ENCODE data around the gene PCF11. TPM values are rescaled to one million over a fixed set of nuclear protein-coding genes. Genes with fewer than 3 reads are reported as not detected.

Gene PCF11
- total and polyA plus RNA-seq, 2 experiments from 2014 or later = 15.2 to 60.4 TPM

DNA sequence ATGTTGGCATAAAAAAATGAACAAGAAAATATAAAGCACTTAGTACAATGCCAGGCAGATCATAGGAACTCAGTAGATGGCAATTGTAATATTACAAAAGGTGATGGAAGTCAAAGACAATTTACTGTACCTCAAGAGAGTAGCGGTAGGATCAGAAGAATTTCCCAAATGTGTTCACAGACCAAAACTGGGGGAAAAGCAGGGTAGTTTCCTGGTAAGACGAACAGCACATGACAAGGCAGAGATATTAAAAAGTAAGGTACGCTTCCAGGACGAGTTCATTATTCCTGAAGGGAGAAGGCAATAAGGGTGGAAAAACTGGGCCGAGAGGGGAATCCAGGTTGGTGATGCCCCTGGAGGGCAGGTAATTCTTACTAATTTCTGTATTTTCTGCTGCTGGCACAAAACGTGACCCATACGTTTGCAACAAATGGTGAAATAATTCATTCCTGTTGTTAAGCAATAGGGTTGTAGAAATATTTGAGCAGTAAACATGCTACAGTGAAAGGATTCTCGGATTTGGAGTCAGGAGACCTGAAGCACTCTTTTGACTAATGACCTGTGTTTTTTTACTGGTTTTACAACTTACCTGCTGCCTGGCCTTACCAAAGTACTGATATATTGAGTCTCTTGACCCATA lies 35.8 kb downstream of the PCF11 start:
- Histone ChIP-seq H3K27me3 (no peaks in the 10 kb centered on the region), H3K36me3 (replicated peaks; ENCODE audit: insufficient read depth, low read depth) (no peaks in the 10 kb centered on the region), H3K9me3 (ENCODE audit: low read depth) (no peaks in the 10 kb centered on the region), H3K9me2 (replicated peaks; ENCODE audit: insufficient read depth) (no peaks in the 10 kb centered on the region), H3K4me2 (peak overlapping the region; percentile 93), H3K79me2 (peaks cover 46% of the 10 kb centered on the region), H4K20me1 (ENCODE audit: insufficient read depth, poor library complexity, severe bottlenecking) (no peaks in the 10 kb centered on the region), H3K4me3 (peak overlapping the region; percentile 91), H3K27ac (peak overlapping the region; percentile 98), H2AFZ (peak overlapping the region; percentile 88), H3K4me1 (ENCODE audit: insufficient read depth) (peaks cover 26% of the 10 kb centered on the region)
- TF ChIP-seq EZH2phosphoT487 (IDR thresholded peaks at IDR 0.05; ENCODE audit: low read depth, severe bottlenecking, unreplicated experiment) (no peak), EZH2 (IDR thresholded peaks at IDR 0.05; ENCODE audit: borderline replicate concordance) (no peak)
- TF ChIP-seq, protein P1, sequence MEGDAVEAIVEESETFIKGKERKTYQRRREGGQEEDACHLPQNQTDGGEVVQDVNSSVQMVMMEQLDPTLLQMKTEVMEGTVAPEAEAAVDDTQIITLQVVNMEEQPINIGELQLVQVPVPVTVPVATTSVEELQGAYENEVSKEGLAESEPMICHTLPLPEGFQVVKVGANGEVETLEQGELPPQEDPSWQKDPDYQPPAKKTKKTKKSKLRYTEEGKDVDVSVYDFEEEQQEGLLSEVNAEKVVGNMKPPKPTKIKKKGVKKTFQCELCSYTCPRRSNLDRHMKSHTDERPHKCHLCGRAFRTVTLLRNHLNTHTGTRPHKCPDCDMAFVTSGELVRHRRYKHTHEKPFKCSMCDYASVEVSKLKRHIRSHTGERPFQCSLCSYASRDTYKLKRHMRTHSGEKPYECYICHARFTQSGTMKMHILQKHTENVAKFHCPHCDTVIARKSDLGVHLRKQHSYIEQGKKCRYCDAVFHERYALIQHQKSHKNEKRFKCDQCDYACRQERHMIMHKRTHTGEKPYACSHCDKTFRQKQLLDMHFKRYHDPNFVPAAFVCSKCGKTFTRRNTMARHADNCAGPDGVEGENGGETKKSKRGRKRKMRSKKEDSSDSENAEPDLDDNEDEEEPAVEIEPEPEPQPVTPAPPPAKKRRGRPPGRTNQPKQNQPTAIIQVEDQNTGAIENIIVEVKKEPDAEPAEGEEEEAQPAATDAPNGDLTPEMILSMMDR (IDR thresholded peaks at IDR 0.05; ENCODE audit: poor library complexity) = no peak
- WGBS (ENCODE audit: low lambda C conversion rate, missing lambda C conversion rate) = 28% methylated on average over 8 of the region's 8 CpGs
- DNase-seq (ENCODE audit: low spot score) = peak; percentile 10

DNA sequence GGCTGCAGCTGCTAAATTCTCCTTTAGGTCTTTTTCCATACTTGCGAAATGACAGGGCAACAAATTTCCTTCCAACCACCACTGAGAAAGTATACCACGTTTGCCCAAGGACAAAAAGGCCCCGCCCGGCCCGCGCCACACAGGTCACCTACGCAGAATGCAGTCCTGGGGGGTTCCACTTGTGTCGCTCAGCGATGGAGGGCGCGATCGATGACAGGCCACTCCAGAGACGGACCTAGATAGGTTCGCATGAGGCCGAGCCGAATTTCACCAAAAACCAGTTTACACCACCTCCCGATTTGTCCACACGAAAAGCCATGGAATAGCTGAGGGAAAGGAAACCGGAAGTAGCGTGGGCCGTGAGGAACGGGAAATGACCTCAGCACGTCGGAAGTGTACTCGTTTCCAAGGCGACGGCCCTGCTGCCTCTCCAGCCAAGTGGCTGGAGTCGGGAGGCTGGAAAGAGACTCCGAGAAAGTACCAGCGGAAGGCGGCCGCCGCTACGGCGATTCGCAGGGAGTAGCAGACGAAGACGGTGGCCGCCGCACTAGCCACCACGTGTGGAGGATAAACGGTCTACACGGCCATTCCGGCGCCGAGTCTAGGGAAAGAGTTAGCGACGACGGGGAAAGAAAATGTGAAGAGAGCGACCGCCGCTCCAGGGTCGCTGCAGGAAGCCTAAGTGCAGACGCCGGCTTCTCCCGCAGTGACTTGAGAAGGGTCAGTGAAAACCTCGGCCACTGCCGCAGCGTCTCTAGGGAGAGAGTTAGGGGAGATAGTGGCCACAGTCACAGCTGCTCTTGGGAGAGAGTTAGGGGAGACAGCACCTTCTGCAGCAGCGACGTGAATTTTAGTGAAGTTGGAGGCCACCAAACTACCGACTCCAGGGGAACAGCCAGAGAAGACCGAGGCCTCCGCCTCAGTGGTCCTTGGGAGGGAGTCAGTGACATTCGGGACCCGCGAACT lies 36.7 kb downstream of the PCF11 start, which contains the start of gene ANKRD42:
ANKRD42 (plus strand) TSS at position 398 of the 966 bp plus-strand sequence. CDS start 959 bp downstream, outside the sequence.
- Histone ChIP-seq H3K4me2 (peak within 1 kb of the TSS; percentile 93), H2AFZ (peak within 1 kb of the TSS; percentile 93), H3K79me2 (peaks cover 51% of the 10 kb centered on the region), H3K27ac (peak within 1 kb of the TSS; percentile 98), H3K4me3 (peak within 1 kb of the TSS; percentile 91), H3K27me3 (no peaks in the 10 kb centered on the region), H3K36me3 (replicated peaks; ENCODE audit: insufficient read depth, low read depth) (no peaks in the 10 kb centered on the region), H4K20me1 (ENCODE audit: insufficient read depth, poor library complexity, severe bottlenecking) (no peaks in the 10 kb centered on the region), H3K9me3 (ENCODE audit: low read depth) (no peaks in the 10 kb centered on the region), H3K4me1 (ENCODE audit: insufficient read depth) (peaks cover 26% of the 10 kb centered on the region), H3K9me2 (replicated peaks; ENCODE audit: insufficient read depth) (no peaks in the 10 kb centered on the region)
- TF ChIP-seq EZH2 (IDR thresholded peaks at IDR 0.05; ENCODE audit: borderline replicate concordance) (no peak), EZH2phosphoT487 (IDR thresholded peaks at IDR 0.05; ENCODE audit: low read depth, severe bottlenecking, unreplicated experiment) (no peak)
- TF ChIP-seq, protein P1 (IDR thresholded peaks at IDR 0.05; ENCODE audit: poor library complexity) = no peak
- WGBS (ENCODE audit: low lambda C conversion rate, missing lambda C conversion rate) = under 1% methylated on average over 67 of the region's 67 CpGs
- peak; percentile 97 for DNase-seq (ENCODE audit: low spot score)

DNA sequence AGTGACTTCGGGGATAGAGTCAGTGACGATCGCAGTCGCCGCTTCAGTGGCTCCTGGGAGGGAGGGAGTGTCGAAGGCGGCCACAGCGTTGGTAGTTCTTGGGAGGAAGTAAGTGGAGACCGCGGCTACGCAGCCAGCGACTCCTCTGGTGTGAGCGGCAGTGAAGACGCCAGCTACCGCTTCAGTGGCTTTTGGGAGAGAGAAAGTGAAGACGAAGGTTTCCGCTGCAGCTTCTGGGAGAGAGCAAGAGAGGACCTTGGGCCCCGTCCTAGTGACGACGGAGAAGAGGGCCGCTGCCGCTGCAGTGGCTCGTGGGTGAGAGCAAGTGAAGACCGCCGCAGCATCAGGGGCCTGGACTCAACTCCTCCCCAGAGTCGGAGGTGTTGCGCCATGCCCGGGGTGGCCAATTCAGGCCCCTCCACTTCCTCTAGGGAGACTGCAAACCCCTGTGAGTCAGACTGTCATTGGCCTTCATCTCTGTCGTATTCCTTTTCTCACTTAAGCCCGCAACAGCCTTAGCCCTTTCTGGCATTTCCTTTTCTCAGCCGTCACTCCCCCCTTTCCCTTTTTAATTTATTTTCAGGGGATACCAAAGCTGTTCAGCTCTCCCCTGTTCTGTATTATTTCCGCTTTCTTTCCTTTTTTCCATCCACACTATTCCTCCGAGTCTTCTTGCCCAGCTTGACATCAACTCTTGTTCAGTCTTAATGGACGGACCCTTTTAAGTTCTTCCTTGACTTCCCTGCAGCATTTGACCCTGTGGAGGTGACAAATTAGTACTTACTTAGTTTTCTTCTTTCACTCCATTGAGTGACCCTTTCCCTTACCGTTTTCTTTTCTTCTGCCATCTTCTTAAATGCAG lies 37.6 kb downstream of the PCF11 start:
- DNase-seq (ENCODE audit: low spot score) = peak; percentile 71
- H3K27ac ChIP-seq = peak overlapping the region; percentile 98
- H3K4me3 ChIP-seq = peak overlapping the region; percentile 82
- no peaks in the 10 kb centered on the region for H4K20me1 ChIP-seq (ENCODE audit: insufficient read depth, poor library complexity, severe bottlenecking)
- H3K36me3 ChIP-seq (replicated peaks; ENCODE audit: insufficient read depth, low read depth) = no peaks in the 10 kb centered on the region
- peaks cover 51% of the 10 kb centered on the region for H3K79me2 ChIP-seq
- TF ChIP-seq, protein P1 (IDR thresholded peaks at IDR 0.05; ENCODE audit: poor library complexity) = no peak
- TF ChIP-seq EZH2 (IDR thresholded peaks at IDR 0.05; ENCODE audit: borderline replicate concordance) (no peak), EZH2phosphoT487 (IDR thresholded peaks at IDR 0.05; ENCODE audit: low read depth, severe bottlenecking, unreplicated experiment) (no peak)
- peak overlapping the region; percentile 93 for H2AFZ ChIP-seq
- H3K27me3 ChIP-seq = no peaks in the 10 kb centered on the region
- peaks cover 26% of the 10 kb centered on the region for H3K4me1 ChIP-seq (ENCODE audit: insufficient read depth)
- no peaks in the 10 kb centered on the region for H3K9me3 ChIP-seq (ENCODE audit: low read depth)
- H3K4me2 ChIP-seq = peak overlapping the region; percentile 93
- WGBS (ENCODE audit: low lambda C conversion rate, missing lambda C conversion rate) = 4% methylated on average over 35 of the region's 35 CpGs
- H3K9me2 ChIP-seq (replicated peaks; ENCODE audit: insufficient read depth) = no peaks in the 10 kb centered on the region

All from hepatocyte (in vitro differentiated cells).